Stimulated activated CD8-positive, alpha-beta memory T cell treated with anti-CD3 and anti-CD28 coated beads, Interleukin-12 subunit alpha, Interleukin-12 subunit beta, amount 100 ng/mL, for 1 hour (primary cell): ENCODE data around the gene ARHGAP20.

Source experiments
- DNase-seq: peaks from one replicate; pipeline ENCODE4 v3.0.0-alpha.2; 2020; ENCODE audit warnings: low read depth

Gene ARHGAP20, protein sequence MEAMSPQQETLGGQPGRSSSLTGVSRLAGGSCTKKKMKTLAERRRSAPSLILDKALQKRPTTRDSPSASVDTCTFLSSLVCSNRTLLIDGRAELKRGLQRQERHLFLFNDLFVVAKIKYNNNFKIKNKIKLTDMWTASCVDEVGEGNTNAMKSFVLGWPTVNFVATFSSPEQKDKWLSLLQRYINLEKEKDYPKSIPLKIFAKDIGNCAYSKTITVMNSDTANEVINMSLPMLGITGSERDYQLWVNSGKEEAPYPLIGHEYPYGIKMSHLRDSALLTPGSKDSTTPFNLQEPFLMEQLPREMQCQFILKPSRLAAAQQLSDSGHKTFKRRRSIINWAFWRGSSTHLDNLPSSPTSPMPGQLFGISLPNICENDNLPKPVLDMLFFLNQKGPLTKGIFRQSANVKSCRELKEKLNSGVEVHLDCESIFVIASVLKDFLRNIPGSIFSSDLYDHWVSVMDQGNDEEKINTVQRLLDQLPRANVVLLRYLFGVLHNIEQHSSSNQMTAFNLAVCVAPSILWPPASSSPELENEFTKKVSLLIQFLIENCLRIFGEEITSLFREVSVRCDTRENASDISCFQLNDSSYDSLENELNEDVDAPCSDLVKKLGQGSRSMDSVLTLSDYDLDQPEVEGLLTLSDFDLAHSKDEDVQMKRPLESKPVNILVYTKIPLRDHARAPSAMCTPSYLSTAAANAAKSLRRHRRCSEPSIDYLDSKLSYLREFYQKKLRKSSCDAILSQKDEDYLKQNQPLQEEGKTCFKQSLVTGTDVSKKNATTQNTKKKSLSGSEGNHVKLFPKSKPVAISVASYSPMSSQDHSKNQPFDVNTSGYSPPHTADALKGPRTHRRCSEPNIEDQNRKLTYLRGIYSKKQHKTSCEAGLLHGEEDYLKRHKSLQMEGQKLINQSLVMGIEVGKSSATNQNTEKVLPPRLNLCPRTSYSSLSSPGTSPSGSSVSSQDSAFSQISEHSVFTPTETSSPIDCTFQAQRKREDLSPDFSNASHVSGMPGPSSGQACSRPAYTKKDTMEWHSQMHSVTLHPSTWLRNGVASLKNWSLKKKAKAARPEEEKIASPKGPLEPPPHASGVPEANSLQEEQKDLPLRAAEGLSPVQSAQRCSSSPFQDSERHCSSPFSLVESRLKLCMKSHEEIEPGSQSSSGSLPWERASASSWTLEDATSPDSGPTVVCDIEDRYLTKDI

DNA sequence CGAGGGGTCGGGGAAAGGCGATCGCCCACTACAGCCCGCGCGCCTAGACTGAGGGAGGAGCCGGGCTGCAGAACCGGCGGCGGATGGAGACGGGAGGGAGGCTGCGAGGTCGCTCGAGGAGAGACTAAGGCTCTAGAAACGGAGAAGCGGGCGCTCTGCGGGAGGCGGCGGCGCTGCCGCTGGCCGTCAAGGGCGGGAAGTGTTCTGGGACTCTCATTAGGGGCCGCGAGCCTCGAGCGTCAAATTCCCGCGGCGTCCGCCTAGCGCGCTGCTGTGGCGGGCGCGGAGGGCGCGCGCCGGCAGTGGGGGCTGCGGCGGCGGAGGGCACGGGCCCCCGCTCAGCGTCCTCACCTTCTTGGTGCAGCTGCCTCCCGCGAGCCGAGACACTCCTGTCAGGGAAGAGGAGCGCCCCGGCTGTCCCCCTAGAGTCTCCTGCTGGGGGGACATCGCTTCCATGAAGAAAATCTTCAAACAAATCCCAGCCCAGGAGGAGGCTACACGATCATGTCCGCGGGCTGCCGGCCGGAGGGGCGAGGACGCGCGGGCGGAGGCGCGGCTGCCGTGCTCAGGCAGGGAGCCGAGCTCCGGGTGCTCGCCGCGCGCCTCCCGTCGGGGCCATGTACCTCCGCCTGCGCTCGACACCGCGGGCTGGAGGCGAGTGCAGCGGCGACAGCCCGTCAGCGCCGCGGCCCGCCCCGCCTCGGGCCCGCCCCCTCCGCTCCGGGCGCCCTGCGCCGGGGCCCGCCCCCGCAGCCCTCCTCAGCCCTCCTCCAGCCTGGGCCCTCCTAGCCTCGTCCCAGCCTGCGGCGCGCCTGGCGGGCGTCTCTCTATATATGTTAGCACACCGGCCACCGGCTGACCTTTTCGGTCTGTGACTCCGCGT, at the start of gene ARHGAP20:
Gene ARHGAP20, minus strand, starts transcription at position 662 of the 883 bp plus-strand sequence. Its CDS starts 206 bp downstream, at position 456.
- no peak for DNase-seq

DNA sequence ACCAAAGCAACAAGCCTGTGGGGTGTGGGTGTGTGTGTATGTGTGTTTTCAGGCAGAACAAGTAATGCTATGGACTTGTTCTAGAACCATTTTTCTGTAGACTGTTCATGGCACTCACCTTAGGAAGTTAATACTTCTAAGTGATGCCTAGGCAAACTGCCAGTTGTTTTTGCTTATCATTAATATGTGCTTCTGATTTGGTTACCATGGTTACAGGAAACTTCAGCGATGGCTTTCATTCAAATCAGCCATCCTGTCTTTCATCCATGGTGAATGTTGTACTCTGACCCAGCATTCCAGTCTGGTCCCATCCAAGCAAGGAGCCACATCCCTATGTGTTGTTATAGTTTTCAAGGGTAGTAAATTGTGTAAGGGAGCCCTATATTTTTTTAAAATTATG, 49.8 kb upstream of the ARHGAP20 start:
- DNase-seq, result no peak

DNA sequence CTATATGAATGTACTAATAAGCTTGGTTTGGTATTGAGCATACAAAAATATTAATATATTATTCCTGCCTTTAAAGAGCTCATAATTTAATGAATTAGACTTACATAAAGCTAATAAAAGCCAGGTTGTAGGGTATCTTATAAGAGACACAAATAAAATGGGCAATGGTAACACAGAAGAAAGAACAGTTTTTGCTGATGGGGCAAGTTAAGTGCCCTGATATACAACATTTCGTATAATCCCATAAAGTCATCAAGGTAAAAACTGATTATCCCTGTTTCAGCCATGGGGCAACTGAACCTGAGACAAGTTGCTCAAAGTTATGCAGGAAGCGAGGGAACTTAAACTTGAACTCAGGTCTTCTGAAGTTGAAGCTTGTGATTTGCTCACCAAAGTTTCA, 48.9 kb upstream of the ARHGAP20 start:
- no peak for DNase-seq

DNA sequence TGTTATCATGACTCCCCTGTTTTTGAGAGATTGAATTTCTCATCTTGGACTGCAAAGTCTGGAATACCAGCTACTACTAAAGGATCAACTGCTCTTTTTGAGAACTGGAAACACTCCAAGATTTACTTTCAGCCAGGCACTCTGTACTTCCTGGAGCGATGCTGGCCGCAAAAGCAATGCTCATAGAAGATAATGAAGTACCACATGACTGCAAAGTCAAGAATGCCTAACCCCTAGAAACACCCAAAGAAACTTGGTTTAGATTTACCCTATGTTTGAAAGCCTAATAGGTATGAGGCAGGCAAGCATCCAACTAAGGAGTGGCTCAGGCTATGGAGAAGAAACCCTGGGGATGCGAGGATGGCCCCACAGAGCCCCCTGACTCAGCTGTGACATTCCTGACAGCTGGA, 47.7 kb upstream of the ARHGAP20 start:
- DNase-seq, result no peak

DNA sequence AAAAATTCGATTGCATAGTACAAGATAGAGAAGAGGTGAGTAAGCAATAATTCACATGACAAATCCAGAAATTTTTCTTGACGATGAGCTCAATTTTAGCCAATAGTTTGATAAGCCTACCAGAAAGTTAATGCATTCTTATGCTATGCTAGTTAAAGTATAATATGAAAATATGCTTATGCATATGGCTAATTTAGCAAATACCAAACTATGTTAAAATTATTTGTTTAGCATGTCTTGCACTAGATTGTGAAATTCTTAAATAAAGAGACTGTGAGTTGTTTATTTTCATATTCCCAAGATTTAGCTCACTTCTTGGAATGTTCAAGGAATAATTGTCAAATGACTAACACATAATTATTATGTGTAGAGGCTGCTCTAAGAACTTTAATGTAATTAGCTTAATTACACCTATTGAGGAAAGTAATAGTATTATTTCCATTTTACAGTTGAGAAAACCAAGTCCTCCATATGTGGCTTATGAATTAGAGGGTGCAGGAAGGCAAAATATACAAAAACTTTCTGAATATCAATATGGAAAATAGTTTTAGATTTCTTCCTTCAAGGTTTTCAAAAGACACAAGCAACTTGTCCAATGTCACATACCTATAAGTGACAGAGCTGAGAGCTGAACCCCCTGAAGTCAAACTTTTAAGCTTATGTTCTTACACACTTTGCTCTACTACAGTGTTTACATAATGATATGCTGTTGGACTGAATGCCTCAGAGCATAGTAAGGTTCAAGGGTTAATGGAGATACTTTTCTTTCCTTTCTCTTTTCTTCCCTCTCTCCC, 45.9 kb upstream of the ARHGAP20 start:
- no peak for DNase-seq

DNA sequence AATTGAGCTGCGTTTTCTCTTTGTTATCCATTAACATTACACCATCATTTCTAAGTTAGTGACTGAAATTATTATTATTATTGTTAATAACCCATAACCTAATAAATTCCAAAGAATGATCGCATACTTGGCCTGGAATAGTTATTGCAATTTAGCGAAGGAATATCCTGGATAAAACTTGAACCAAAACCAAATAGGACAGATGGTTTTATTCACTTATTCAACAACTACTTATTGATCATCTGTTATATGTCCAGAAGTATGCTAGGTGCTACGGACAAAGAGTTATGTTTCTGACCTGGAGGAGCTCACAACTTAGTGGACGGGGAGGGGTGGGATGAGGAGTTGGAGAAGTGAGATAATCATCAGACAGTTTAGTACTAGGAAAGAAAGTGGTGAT, 44.8 kb upstream of the ARHGAP20 start:
- no peak for DNase-seq

DNA sequence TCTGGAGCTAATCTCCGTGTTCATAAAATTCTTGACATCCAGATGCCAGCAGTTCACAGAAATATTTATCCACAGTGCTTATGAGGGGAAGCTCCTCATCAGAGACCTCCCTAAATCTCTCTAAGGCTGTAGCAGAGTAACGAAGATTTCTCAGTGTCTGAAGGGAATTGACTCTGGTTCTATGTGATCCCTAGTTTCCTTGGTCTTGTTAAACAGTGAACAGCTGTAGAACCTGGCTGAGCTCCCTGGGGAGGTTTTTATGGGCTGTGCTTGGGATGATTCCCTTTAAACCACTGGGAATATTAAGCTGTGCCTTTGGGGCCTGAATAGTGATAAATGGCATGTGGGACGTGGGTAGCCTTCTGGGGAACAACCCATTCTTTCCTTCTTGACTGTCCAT, 43.7 kb upstream of the ARHGAP20 start:
- DNase-seq, result no peak

DNA sequence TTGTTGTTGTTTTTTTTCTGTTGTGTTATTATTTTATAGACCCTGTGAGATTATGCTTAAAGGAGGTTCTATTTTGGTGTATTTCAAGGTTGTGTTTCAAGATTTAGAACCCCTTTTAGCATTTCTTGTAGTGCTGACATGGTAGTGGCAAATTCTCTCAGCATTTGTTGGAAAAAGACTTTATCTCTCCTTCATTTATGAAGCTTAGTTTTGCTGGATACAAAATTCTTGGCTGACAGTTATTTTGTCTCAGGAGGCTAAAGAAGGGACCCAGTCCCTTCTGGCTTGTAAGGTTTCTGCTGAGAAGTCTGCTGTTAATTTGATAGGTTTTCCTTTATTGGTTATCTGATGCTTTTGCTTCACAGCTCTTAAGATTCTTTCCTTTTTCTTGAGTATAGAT, 40.7 kb upstream of the ARHGAP20 start:
- no peak for DNase-seq

DNA sequence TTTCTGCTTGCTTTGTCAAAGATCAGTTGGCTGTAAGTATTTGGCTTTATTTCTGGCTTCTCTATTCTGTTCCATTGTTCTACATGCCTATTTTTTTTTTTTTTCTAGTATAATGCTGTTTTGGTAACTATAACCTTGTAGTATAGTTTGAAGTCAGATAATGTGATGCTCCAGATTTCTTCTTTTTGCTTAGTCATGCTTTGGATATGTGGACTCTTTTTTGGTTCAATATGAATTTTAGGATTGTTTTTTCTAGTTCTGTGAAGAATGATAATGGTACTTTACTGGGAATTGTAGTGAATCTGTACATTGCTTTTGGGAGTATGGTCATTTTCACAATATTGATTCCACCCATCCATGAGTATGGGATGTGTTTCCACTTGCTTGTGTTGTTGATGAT, 37.9 kb upstream of the ARHGAP20 start:
- DNase-seq, result no peak

DNA sequence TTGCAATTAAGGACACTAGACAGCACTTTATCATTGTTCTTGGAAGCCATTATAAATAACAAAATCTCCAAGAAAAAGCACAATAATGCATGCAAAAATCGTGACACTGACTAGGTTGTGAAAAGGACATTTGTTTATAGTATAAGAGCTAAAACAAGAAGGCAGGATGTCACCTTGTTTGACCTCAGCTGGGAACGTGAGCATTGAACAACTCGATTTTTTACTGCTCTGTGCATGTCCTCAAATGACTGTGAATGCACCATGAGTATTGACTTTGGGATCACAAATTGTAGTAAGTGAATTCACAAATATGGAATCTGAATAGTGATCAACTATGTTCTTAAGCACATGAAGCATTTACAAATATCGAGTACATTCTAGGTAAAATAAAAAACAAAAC, 35.3 kb upstream of the ARHGAP20 start:
- no peak for DNase-seq

DNA sequence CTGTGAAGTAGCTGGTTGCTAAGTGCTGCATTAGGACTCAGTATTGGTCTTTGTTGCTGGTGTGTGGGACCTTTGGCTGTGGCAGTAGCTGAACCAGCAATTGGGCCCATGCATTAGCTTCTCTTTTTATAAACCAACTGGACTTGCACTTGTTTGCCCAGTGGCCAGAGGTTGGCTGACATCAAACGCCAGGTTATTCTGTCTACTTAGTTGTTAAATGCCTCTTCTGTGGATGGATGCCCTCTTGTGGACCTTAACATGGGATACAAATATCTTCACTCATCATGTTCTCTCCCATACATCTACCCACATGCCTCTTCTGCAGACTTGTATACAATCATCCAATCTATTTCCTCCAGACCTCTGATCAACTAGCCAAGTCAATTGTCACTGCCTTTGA, 26.4 kb upstream of the ARHGAP20 start:
- DNase-seq, result no peak

DNA sequence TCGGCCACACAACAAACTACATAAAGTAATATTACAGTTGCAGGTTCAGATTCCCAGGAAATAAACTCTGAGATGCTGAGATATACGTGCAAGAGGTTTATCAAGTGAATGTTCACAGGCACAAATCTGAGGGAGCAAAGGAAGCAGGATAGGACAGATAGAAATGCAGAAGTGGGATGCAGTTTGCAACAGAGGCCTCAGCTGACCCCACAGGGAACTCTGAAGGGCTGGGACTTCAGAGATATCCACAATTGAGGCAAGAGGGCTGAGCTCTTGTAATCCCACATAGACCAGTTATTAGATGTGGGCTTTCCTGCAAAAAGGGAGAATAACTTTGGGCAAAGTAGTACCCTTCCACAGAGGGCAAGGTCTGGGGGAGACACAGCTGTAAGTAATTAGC, 25.4 kb upstream of the ARHGAP20 start:
- no peak for DNase-seq

DNA sequence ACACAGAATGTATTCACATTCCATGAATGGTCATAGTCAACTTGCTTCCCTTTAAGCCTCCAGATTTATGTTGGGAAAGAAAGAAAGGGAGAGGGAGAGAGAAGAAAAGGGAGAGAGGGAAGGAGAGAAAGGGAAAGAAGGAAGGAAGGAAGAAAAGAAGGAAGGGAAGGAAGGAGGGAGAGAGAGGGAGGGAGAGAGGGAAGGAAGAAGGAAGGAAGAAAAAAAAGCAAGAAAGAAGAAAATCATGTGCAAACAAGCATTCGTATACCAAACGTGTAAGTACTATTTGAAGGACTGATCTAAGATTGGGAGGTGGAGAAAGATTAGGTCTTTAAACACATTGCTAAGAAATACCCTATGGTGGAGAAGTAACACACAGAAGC, 23.9 kb upstream of the ARHGAP20 start:
- no peak for DNase-seq

DNA sequence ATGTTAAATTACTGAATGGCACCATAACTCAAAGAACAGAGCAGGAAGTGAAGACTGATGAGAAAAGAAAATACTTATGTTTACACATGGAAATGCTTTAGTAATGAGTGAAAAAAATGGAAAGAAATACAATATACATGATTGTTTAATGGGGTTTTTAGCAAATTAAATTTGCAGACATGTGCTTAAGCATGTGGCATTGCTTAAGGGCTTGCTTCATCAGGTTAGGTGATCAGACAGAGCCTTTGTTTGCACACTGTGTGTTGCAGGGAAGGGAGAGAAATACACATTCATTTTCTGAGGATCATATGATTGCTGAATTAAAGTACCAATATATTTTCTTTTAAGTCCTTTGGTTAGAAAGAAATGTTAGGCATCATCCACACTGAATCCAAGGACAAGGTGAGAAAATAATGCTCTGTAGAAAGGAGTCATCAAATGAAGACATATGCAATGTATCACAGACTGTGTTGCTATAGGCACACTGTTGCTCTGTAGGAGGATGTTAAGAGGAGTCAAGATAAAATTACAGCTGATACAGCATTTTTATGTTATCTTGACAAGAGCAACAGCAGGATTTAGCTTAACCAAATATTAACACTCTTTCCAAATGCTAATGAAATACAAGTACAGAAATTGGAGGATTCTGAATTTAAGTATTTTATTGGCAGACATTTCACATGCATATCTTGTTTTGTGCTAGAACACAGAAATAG, 23.4 kb upstream of the ARHGAP20 start:
- DNase-seq, result no peak

DNA sequence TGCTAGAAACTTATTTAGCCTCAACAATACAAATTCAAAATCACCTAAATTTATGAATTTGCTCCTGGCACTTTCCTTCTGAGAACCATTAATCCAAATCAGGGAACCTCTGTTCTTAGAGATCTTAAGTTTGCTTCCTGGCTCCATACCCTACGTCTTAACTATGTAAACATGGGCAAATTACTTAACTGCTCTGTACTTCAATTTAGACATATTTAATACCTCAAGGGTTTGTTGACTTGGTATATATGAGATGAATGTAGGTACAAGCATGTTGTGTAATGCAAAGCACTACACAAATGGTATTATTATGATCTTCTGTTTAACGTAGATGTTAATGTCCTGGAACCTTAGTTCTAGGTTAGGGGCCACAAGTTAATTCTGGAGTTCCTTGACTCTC, 22.6 kb upstream of the ARHGAP20 start:
- DNase-seq, result no peak

DNA sequence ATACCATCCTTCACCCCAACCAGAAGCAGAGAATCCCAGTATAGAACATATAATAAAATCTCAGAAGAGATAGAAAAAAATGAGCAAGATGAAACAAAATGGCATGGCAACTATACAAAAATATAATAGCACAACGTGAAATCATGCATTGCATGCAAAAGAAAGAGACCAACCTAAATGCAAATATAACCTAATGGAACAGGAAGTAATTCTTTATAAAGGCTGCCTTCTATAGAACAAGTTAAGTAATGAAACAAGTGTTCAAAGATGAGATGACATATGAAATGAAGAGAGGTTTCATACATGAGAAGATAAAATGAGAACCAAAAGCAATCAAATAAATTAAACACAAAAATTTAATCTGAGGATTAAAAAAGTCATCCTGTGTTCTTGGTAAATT, 18.5 kb upstream of the ARHGAP20 start:
- no peak for DNase-seq

DNA sequence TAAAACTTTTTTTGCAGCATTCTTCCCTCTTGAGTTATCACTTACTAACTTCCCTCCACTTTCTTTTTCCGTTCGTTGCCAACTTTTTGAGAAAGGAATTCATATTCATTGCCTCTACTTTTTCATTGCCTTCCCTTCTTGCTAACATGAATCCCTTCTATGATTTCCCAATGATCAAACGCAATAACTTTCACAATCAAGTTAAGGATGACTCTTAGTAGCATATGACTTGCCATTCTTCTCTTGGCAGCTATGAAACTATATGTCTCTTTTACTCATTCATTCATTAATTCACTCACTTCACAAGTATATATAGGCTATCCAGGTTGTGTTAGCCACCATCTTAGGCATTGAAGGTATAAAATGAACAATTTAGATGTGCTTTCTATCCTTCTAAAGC, 16.6 kb upstream of the ARHGAP20 start:
- DNase-seq, result no peak

DNA sequence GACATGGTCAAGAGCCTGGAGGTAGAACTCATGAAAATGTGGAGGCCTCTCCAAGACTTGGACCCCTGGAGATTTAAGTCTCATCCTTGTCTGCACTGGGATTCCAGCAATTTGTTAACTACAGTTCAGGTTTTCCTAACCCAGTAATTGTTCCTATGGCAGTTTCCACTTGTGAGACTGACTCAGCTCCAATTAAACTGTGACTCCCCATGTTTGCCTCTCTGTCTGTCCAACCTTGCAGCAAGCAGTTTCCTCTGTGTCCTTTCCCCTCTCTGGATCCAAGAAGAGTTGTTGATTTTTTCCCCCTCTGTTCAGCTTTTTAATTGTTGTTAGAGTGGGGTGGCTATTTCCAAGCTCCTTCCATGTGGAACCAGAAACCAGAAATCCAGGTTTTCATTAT, 16.2 kb upstream of the ARHGAP20 start:
- DNase-seq, result no peak

DNA sequence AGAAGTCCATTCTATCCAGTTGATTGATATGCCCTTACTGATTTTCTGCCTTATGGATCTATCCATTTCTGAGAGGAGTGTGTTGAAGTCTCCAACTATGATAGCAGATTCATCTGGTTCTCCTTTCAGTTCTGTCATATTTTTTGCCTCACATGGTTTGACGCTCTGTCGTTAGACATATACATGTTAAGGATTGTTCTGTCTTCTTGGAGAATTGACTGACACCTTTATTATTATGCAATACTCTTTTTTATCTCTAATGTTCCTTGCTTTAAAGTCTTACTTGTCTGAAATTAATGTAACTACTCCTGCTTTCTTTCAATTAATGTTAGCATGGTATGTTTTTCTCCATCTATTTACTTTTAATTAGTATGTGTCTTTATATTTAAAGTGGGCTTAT, 12.1 kb upstream of the ARHGAP20 start:
- DNase-seq, result no peak
